ENCODE results near the gene GSN.

DNA sequence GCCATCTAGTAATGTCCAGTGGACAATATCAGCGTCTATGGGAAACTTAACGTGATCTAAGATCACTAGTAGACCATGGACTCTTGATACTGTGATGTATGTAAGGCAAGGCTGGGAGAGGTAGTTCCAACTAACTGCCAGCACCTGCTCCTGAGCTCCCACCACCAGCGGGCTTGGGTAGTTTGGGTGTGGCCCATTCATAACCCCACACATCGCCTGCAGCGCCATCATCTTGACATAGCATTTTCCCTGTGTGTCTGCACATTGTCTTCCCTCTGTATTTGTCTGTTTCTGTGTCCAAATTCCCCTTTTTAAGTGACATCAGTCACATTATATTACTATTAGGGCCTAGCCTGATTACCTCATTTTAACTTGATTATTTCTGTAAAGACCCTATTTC, 28.1 kb upstream of the GSN start:
- TF ChIP-seq, protein P1, sequence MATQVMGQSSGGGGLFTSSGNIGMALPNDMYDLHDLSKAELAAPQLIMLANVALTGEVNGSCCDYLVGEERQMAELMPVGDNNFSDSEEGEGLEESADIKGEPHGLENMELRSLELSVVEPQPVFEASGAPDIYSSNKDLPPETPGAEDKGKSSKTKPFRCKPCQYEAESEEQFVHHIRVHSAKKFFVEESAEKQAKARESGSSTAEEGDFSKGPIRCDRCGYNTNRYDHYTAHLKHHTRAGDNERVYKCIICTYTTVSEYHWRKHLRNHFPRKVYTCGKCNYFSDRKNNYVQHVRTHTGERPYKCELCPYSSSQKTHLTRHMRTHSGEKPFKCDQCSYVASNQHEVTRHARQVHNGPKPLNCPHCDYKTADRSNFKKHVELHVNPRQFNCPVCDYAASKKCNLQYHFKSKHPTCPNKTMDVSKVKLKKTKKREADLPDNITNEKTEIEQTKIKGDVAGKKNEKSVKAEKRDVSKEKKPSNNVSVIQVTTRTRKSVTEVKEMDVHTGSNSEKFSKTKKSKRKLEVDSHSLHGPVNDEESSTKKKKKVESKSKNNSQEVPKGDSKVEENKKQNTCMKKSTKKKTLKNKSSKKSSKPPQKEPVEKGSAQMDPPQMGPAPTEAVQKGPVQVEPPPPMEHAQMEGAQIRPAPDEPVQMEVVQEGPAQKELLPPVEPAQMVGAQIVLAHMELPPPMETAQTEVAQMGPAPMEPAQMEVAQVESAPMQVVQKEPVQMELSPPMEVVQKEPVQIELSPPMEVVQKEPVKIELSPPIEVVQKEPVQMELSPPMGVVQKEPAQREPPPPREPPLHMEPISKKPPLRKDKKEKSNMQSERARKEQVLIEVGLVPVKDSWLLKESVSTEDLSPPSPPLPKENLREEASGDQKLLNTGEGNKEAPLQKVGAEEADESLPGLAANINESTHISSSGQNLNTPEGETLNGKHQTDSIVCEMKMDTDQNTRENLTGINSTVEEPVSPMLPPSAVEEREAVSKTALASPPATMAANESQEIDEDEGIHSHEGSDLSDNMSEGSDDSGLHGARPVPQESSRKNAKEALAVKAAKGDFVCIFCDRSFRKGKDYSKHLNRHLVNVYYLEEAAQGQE (IDR thresholded peaks at IDR 0.05), result no peak
- TF ChIP-seq, protein P2, sequence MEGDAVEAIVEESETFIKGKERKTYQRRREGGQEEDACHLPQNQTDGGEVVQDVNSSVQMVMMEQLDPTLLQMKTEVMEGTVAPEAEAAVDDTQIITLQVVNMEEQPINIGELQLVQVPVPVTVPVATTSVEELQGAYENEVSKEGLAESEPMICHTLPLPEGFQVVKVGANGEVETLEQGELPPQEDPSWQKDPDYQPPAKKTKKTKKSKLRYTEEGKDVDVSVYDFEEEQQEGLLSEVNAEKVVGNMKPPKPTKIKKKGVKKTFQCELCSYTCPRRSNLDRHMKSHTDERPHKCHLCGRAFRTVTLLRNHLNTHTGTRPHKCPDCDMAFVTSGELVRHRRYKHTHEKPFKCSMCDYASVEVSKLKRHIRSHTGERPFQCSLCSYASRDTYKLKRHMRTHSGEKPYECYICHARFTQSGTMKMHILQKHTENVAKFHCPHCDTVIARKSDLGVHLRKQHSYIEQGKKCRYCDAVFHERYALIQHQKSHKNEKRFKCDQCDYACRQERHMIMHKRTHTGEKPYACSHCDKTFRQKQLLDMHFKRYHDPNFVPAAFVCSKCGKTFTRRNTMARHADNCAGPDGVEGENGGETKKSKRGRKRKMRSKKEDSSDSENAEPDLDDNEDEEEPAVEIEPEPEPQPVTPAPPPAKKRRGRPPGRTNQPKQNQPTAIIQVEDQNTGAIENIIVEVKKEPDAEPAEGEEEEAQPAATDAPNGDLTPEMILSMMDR (IDR thresholded peaks at IDR 0.05), result no peak
- TF ChIP-seq JUN (IDR thresholded peaks at IDR 0.05) (no peak), CHD4 (IDR thresholded peaks at IDR 0.05; ENCODE audit: borderline replicate concordance) (no peak), NR3C1 (IDR thresholded peaks at IDR 0.05) (no peak), ZNF302 (CRISPR knock-in tag; IDR thresholded peaks at IDR 0.05) (no peak), POLR2A (IDR thresholded peaks at IDR 0.05; ENCODE audit: low read length) (no peak), RFX5 (IDR thresholded peaks at IDR 0.05) (no peak), PHF8 (IDR thresholded peaks at IDR 0.05; ENCODE audit: borderline replicate concordance, low read depth) (no peak), KDM1A (IDR thresholded peaks at IDR 0.05; ENCODE audit: low read depth) (no peak), EP300 (IDR thresholded peaks at IDR 0.05) (no peak), POLR2AphosphoS2 (conservative IDR thresholded peaks at IDR 0.05; ENCODE audit: low read length) (no peak)

All from A549 (cell line).